ENCODE data around the gene LPO. TPM values are rescaled to one million over a fixed set of nuclear protein-coding genes. Genes with fewer than 3 reads are reported as not detected.

The LPO gene
- total RNA-seq, 2 experiments from 2014 or later = not detected

- DNase-seq = no peak
- Mint-ChIP-seq H3K9me3 (no peaks in the 10 kb centered on the region), H3K4me1 (ENCODE audit: low read depth) (peaks cover 2% of the 10 kb centered on the region), H3K36me3 (ENCODE audit: low read depth) (peaks cover 1% of the 10 kb centered on the region), H3K27me3 (no peaks in the 10 kb centered on the region), H3K27ac (no peak overlapping the region), H3K4me3 (no peak overlapping the region)
- no peak for ATAC-seq
- CTCF ChIA-PET = interaction anchor here (1.1 to 4.7 kb wide), 13 partner anchors 10 to 133 kb away, joined by 3 to 20 read pairs (median 9); partner anchors contain the start of genes MPO, RNF43 and SUPT4H1
- intact Hi-C loops (cut with micrococcal nuclease) = no loop called here
- POLR2A ChIA-PET = interaction anchor here (1.6 to 2.1 kb wide), 4 partner anchors 12 to 325 kb away, joined by 3 to 8 read pairs (median 6); no protein-coding TSS in a partner anchor
- TF ChIP-seq CTCF (IDR thresholded peaks at IDR 0.05) = no peak
Measured at GRCh38 chr17:58305626-58306025, 67.2 kb downstream of the LPO start.

- Mint-ChIP-seq H3K4me1 (ENCODE audit: low read depth) (peaks cover 2% of the 10 kb centered on the region), H3K27me3 (no peaks in the 10 kb centered on the region), H3K4me3 (no peak overlapping the region), H3K27ac (no peak overlapping the region), H3K36me3 (ENCODE audit: low read depth) (peaks cover 1% of the 10 kb centered on the region), H3K9me3 (no peaks in the 10 kb centered on the region)
- DNase-seq (no peak), ATAC-seq (no peak)
- intact Hi-C loops (cut with micrococcal nuclease) = no loop called here
- CTCF ChIA-PET = interaction anchor here (1.2 to 3.8 kb wide), 5 partner anchors 9 to 64 kb away, joined by 3 to 20 read pairs (median 8); partner anchors contain the start of gene MPO
- POLR2A ChIA-PET = interaction anchor here (0.9 to 2.1 kb wide), 2 partner anchors 11 to 38 kb away, joined by 3 to 7 read pairs; no protein-coding TSS in a partner anchor
- TF ChIP-seq CTCF (IDR thresholded peaks at IDR 0.05) = no peak
Measured at GRCh38 chr17:58306131-58306951, 68.0 kb downstream of the LPO start.

GRCh38 chr17:58307468-58308172, 69.2 kb downstream of the LPO start:
- intact Hi-C loops (cut with micrococcal nuclease) = no loop called here

GRCh38 chr17:58308173-58308984, 70.0 kb downstream of the LPO start:
- Mint-ChIP-seq H3K9me3 (no peaks in the 10 kb centered on the region), H3K36me3 (ENCODE audit: low read depth) (peaks cover 1% of the 10 kb centered on the region), H3K4me1 (ENCODE audit: low read depth) (peaks cover 2% of the 10 kb centered on the region), H3K4me3 (no peak overlapping the region), H3K27me3 (no peaks in the 10 kb centered on the region), H3K27ac (no peak overlapping the region)
- POLR2A ChIA-PET = interaction anchor here (0.7 to 1.7 kb wide), 2 partner anchors 20 to 29 kb away, joined by 3 to 7 read pairs; partner anchors contain the start of gene TSPOAP1
- TF ChIP-seq CTCF (IDR thresholded peaks at IDR 0.05) = no peak
- intact Hi-C loops (cut with micrococcal nuclease) = no loop called here
- DNase-seq (no peak), ATAC-seq (no peak)
- CTCF ChIA-PET = interaction anchor here (0.9 to 3.8 kb wide), 3 partner anchors 9 to 109 kb away, joined by 3 to 20 read pairs (median 4); partner anchors contain the start of gene RNF43

More at GRCh38 chr17:58307468-58308172, 69.2 kb downstream of the LPO start:
- Mint-ChIP-seq H3K27me3 (no peaks in the 10 kb centered on the region), H3K4me3 (no peak overlapping the region), H3K27ac (no peak overlapping the region), H3K9me3 (no peaks in the 10 kb centered on the region), H3K36me3 (ENCODE audit: low read depth) (peaks cover 1% of the 10 kb centered on the region), H3K4me1 (ENCODE audit: low read depth) (peaks cover 2% of the 10 kb centered on the region)
- ATAC-seq (no peak), DNase-seq (no peak)
- TF ChIP-seq CTCF (IDR thresholded peaks at IDR 0.05) = no peak
- POLR2A ChIA-PET = interaction anchor here (0.9 to 1.2 kb wide), 2 partner anchors 10 to 20 kb away, joined by 3 read pairs; no protein-coding TSS in a partner anchor
- CTCF ChIA-PET = interaction anchor here (0.9 to 3.8 kb wide), 4 partner anchors 10 to 110 kb away, joined by 3 to 20 read pairs (median 4); partner anchors contain the start of gene RNF43
